Activated CD4-positive, CD25-positive, alpha-beta regulatory T cell treated with anti-CD3 and anti-CD28 coated beads, Interleukin-2, amount 50 U/mL, for 24 hours (primary cell): ENCODE data around the gene TCAIM.
"Not testable (repeated sequence)": the region's sequence is repeated elsewhere in the genome, so short reads cannot be mapped to it uniquely, and the experiment has no call there.

Experiments used
- ATAC-seq, 2 donors: fragments of 150-1000 bp; cut with Tn5 transposase; one replicate each; pipeline ENCODE4 v1.10.0; 2021; ENCODE audit warnings: mild to moderate bottlenecking in 1 of 2, moderate library complexity in 1 of 2

TCAIM gene

DNA sequence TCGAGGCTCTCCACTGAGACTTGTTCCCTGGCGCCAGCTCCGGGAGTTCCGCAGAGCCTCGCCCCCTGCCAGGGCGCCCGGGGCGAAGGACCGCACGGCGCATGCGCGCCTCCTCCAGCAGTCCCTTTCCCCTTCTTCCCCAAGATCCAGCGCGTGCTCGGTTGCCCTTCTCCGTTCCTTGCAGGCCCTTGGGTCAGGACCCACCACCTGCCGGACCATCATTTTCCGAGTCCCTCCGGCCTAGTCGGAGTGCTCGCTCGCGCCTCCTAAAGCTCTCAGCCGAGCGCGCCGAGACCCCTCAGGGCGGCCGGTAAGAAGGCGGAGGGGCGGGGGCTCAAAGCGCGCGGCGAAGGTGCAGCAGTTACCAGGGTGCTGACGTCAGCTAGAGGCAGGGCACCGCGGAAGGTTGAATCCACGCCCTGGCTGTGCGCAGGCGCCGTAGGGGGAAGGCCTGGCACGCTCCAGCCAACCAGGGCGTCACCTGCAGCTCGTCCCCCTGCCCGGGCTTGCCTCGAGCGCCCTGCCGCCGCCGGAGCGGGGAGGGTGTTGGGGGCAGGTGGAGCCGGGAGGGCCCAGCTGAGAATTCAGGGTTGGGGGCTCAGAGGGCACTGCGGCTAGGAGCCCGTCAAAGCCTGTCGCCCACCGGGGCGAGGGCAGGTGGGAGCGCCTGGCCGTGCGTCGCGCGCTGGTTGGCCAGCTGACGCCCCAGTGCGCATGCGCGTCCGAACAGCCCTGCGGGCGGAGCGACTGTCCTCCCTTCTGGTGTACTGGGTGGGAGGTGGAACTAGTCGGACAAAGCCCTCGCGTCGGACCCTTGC, at the start of gene TCAIM:
TCAIM (plus strand) TSS at position 757 of the 818 bp plus-strand sequence. CDS start 16,017 bp downstream, outside the sequence.
- peak; percentile 94 to 96 for ATAC-seq

DNA sequence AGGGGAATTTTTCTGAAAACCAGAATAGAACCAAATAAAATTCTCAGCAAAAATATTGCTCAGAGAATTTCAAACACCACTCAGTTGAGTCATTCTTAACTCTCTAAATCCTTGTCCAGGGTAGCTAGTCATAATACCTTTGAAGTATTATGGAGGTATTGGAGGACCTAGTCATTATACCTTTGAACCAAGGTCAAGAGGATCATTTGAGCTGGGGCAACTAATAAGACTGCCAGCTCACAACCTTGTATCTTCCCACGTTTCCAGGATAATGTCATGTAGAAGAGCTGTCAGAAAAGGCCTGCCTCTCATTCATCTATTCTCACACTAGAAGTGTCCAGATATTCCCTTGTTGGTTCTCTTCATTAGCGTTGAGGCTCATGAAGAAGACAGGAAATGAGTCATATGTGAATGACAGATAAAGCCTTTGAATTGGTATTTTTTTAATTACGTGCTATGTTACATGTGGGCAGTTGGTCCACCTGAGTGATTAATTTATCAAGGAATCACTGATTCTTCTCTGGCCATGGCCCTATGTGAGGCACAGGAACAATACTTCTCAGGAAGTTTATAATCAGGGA, 48.6 kb upstream of the TCAIM start:
- no peak for ATAC-seq

DNA sequence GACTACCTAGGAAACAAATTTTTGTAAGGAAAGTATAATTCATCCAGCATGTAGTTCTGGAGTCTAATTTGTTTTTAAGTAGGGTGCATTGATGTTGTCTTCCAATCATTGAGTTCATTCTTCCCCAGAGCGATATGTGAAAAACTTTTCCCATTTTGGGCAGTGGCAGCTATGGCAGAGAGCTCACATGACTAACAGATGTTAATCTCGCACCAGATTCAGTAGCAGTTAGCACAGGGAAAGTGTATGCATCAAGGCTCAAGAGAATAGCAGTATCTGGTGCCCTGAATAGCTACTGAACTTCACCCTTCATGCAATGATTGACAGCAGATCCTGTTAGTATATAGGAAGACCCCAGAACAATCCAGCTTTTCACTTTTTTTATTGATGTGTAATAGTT, 46.3 kb upstream of the TCAIM start:
- ATAC-seq = no peak

DNA sequence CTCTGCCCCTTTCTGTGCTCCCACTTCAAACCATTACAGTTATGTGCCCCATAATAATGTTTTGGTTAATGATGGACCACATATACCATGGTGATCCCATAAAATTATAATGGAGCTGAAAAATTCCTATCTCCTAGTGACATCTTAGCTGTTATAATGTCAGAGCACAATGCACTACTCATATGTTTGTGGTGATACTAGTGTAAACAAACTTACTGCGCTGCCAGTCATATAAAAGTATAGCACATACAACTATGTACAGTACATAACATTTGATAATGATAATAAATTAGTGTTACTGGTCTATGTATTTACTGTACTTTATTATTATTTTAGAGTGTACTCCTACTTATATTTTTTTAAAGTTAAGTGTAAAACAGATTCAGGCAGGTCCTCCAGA, 45.6 kb upstream of the TCAIM start:
- ATAC-seq = no peak

GRCh38 chr3:44297255-44297654, 41.3 kb upstream of the TCAIM start:
- ATAC-seq = no peak

DNA sequence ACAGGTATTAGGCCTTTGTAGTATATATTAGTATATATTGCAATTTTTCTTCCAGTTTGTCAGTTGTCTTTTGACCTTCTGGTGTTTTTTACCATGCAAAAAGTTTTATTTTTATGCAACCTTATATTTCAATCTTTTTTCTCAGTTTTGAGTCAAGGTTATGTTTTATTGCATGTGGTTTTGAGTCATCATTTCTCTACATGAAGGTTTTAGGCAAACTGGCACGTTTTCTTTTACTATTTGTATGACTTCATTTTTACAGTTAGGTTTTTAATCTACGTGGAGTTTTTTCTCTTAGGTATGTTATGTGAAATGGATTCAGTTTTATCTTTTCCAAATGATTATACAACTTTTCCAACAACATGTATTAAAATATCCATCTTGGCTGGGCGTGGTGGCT, 36.8 kb upstream of the TCAIM start:
- no peak for ATAC-seq

DNA sequence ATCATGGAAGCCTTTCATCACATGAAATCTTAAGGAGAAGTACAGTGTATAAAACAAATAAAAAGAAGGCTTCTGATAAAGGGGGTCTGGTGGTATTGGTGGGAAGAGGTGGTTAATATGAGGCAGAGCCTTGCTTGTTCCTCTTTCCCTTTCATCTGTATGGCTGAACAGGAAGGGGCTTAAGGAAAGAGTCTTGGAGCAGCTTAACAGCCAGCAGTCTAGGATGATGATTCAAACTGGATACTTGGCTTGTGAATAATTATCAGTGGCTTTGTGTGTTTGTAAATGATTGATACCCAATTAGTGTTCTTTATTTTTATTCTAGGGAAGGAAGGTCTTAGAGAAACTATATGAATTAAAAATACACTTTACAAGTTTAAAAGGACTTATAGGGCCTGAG, 29.1 kb upstream of the TCAIM start:
- ATAC-seq = no peak

DNA sequence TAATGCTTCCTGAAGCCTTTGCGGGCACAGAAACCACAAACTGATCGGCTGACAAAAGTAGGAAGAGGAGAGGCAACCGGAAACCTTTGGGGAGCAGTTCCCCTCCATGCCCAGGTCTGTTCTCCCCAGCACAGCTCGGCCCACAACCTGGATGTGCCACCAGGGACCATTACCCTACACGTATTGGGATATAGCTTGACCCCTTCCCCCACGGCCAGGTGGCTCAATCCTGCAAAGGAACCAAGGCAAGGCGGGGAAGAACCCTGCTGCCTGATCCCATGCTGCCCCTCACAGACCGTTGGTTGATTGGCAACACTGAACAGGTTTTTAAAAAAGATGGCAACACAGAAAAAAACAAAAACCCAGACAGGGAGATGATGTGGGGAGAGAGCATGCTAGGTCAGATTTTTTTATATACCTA, 19.7 kb upstream of the TCAIM start:
- ATAC-seq = no peak

- no peak for ATAC-seq
These were observed 17.2 kb upstream of the TCAIM start for GRCh38 chr3:44321335-44321734.

GRCh38 chr3:44323341-44323955, 15.1 kb upstream of the TCAIM start:
- ATAC-seq = no peak

GRCh38 chr3:44324584-44324983, 14.0 kb upstream of the TCAIM start:
- ATAC-seq = no peak

DNA sequence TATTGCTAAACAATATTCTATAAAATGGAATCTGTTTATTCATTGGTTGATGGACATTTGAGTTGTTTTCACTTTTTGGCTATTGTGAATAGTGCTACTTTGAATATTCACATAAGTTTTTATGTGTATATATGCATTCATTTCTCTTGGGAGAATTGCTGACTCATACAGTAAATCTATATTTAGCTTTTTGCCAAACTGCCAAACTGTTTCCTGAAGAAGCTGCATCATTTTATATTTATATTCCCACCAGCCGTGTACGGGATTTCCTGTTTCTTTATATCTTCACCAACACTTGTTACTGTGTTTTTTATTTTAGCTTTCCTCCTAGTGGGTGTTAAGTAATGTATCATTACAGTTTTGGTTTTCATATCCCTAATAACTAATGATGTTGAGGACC, 12.5 kb upstream of the TCAIM start:
- no peak for ATAC-seq

GRCh38 chr3:44326515-44326914, 12.1 kb upstream of the TCAIM start:
- no peak for ATAC-seq

DNA sequence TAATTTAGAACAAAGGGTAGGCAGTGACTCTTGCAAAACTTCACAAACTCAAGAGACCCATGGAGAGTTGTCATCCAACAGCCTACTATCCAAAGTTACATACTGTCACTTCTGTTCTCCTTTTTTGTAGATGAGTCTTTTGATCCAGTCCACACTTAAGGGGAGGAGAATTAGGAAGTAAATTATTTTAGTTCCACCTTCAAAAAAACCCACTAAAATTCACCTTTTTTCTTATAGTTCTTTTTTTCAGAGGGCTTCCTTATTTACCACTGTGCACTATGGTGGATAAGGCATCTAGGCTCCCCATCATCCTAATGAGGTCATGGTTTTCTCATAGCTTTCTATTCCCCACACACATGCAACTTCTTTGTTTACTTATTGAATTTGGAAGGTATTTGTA, 8.6 kb upstream of the TCAIM start:
- ATAC-seq = no peak

- ATAC-seq = no peak
These were observed 8.1 kb upstream of the TCAIM start for GRCh38 chr3:44330444-44330843.

DNA sequence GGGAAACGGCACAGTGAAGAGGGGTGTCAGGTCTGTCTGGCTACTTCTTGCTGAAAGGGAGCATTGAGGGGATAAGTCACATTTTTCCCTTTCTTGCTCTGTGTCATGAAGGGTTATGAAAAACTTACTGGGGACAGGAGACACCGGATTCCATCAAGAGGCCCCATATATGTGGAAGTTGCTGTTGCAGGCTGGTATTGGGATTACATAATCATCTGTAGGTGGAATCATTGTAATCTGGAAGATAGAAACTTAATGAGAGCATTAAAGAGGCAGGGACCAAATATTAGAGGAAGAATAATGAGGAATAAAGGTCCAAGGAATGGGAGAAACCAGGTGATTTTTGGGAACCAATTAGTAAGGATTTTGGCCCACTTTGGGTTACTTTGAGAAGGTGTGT, 4.2 kb upstream of the TCAIM start:
- no peak for ATAC-seq

- no peak for ATAC-seq
These were observed 1.2 kb upstream of the TCAIM start for GRCh38 chr3:44337248-44337785.

GRCh38 chr3:44338828-44339127, 212 bp downstream of the TCAIM start:
- ATAC-seq = no peak

- no peak for ATAC-seq
These were observed 853 bp downstream of the TCAIM start for GRCh38 chr3:44339181-44340057.

GRCh38 chr3:44340058-44340395, 1.5 kb downstream of the TCAIM start:
- no peak for ATAC-seq

DNA sequence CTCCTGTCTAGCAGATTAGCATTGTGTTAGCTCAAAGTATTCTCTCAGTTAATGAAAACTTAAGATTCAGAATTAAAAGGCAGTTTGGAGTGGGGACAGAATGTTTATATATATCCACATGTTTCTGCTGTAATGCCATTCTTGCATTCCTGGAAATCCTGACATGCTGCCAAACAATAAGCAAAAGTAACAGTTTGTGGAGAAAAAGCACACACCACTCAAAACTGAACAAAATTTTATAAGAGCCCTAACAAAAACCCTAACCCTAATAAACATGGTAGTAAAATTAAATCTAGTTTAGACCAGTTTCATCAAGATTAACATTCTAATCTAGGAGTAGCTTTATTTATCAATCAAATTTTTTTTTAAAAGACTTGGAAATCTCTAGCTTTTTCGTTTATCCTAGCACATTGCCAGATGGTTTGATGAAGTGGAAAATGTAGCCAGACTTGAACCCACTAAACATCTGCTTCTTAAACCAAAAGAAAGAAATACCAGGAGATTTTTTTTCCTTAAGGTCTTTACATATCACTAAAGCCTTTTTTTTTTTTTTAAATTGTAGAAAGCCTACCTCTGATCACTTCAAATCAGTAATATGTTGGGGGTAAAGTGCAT, 3.7 kb downstream of the TCAIM start:
- ATAC-seq = no peak

DNA sequence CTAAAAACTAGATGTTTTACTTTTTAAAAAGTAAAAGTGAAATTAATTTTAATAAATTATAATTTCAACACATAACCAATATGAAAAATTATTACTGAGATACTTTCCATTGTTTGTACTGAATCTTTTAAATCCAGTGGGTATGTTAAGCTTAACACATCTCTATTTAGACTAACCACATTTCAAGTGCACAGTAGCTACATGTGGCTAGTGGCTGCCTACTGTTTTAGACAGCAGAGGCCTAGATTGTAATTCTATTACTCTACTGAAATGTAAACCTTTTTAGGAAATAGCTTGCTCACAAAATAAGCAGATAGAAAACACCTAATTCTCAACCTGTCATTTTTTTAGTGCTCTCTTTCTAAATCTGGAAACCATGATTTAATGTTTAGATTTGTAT, 4.9 kb downstream of the TCAIM start:
- ATAC-seq = no peak

DNA sequence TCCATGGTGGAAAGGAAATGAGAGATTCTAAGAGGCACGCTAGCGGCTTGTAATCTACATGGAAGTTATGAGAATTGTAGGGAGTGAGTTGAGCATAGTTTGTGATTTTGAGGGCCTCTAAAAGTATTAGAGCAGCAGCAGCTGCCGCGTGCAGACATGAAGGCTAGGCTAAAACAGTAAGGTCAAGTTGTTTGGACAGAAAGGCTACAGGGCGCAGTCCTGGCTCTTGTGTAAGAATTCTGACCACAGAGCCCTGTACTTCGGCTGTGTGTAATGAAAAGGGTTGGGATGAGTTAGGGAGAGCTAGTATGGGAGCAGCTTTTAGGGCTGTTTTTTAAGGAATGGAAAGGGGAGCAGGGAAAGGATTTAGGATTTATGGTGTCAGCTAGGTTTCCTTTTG, 8.0 kb downstream of the TCAIM start:
- not testable (repeated sequence) for ATAC-seq
